Liver (tissue), 9 donors: ENCODE measurements around the gene NAV2. TPM values are rescaled to one million over a fixed set of nuclear protein-coding genes. Genes with fewer than 3 reads are reported as not detected.

Source experiments
- DNase-seq: peaks from one replicate; pipeline ENCODE4 v3.0.0-alpha.2; 2017; ENCODE audit warnings: low spot score
- H3K27ac ChIP-seq, 2 donors: one replicate each; pipeline ENCODE4 v1.7.0; 2013; ENCODE audit warnings: inconsistent platforms in 2 of 2, low read length in 2 of 2, control low read depth in 1 of 2, low read depth in 1 of 2, mild to moderate bottlenecking in 1 of 2
- H3K27me3 ChIP-seq, 4 donors: one replicate each; pipeline versions ENCODE4 v1.6.1 to v1.7.0; 2013; ENCODE audit warnings: low read length in 3 of 4, inconsistent platforms in 1 of 4, mild to moderate bottlenecking in 1 of 4, moderate library complexity in 1 of 4; ENCODE audit not compliant: control insufficient read depth in 4 of 4, insufficient read depth in 4 of 4
- H3K36me3 ChIP-seq, 4 donors: one replicate each; pipeline versions ENCODE4 v1.6.1 to v1.7.0; 2013; ENCODE audit warnings: low read length in 3 of 4, mild to moderate bottlenecking in 3 of 4, low read depth in 1 of 4, moderate library complexity in 1 of 4; ENCODE audit not compliant: control insufficient read depth in 4 of 4, insufficient read depth in 3 of 4
- H3K4me1 ChIP-seq, 4 donors: one replicate each; pipeline versions ENCODE4 v1.6.1 to v1.7.0; 2013; ENCODE audit warnings: low read length in 3 of 4, mild to moderate bottlenecking in 3 of 4, moderate library complexity in 1 of 4; ENCODE audit not compliant: control insufficient read depth in 4 of 4, insufficient read depth in 4 of 4
- H3K4me3 ChIP-seq, 3 donors: one replicate each; pipeline versions ENCODE4 v1.6.1 to v1.7.0; 2013; ENCODE audit warnings: low read length in 3 of 3, control low read depth in 1 of 3, low read depth in 1 of 3, mild to moderate bottlenecking in 1 of 3
- H3K9ac ChIP-seq, 2 donors: one replicate each; pipeline ENCODE4 v1.7.0; 2013; ENCODE audit warnings: low read length in 2 of 2, mild to moderate bottlenecking in 2 of 2, moderate library complexity in 2 of 2, control low read depth in 1 of 2, low read depth in 1 of 2
- H3K9me3 ChIP-seq, 4 donors: one replicate each; pipeline versions ENCODE4 v1.6.1 to v1.7.0; 2013; ENCODE audit warnings: low read length in 3 of 4; ENCODE audit not compliant: control insufficient read depth in 4 of 4
- EGR1 ChIP-seq, 2 donors: IDR thresholded peaks; 2 replicates each; pipeline ENCODE4 v1.6.1; 2016 to 2018; ENCODE audit warnings: antibody characterized with exemption in 2 of 2, low read depth in 2 of 2
- FOXA2 ChIP-seq: IDR thresholded peaks from 2 replicates; pipeline ENCODE4 v1.6.1; 2016; ENCODE audit warnings: antibody characterized with exemption
- GABPA ChIP-seq, 2 donors: IDR thresholded peaks in 1 of 2; conservative IDR thresholded peaks in 1 of 2; 2 replicates each; pipeline ENCODE4 v1.6.1; 2016; ENCODE audit warnings: antibody characterized with exemption in 2 of 2, mild to moderate bottlenecking in 1 of 2, moderate library complexity in 1 of 2
- HNF4A ChIP-seq, 2 donors: conservative IDR thresholded peaks; 2 replicates each; pipeline ENCODE4 v1.6.1; 2016; ENCODE audit warnings: antibody characterized with exemption in 2 of 2, mild to moderate bottlenecking in 2 of 2
- HNF4G ChIP-seq: IDR thresholded peaks from 2 replicates; pipeline ENCODE4 v1.6.1; 2016; ENCODE audit warnings: antibody characterized with exemption
- JUND ChIP-seq, 2 donors: IDR thresholded peaks; 2 replicates each; pipeline ENCODE4 v1.6.1; 2016; ENCODE audit warnings: antibody characterized with exemption in 2 of 2
- NR2F2 ChIP-seq: IDR thresholded peaks from 2 replicates; pipeline ENCODE4 v1.6.1; 2016; ENCODE audit warnings: antibody characterized with exemption
- RAD21 ChIP-seq, 2 donors: IDR thresholded peaks; 2 replicates each; pipeline ENCODE4 v1.6.1; 2016; ENCODE audit warnings: antibody characterized with exemption in 2 of 2, mild to moderate bottlenecking in 2 of 2
- RXRA ChIP-seq, 2 donors: IDR thresholded peaks; 2 replicates each; pipeline ENCODE4 v1.6.1; 2017 to 2018; ENCODE audit warnings: antibody characterized with exemption in 2 of 2, mild to moderate bottlenecking in 1 of 2
- SP1 ChIP-seq: IDR thresholded peaks from 2 replicates; pipeline ENCODE4 v1.6.1; 2018; ENCODE audit warnings: antibody characterized with exemption, mild to moderate bottlenecking
- TAF1 ChIP-seq: conservative IDR thresholded peaks from 2 replicates; pipeline ENCODE4 v1.6.1; 2016; ENCODE audit warnings: antibody characterized with exemption, mild to moderate bottlenecking
- YY1 ChIP-seq: IDR thresholded peaks from 2 replicates; pipeline ENCODE4 v1.6.1; 2016; ENCODE audit warnings: antibody characterized with exemption, mild to moderate bottlenecking
- WGBS: extraction: QIAGEN DNeasy Blood & Tissue Kit; methylation state at CpG from one replicate; pipeline ENCODE4 v1.1.7; 2013; 5-methylcytosine and 5-hydroxymethylcytosine counted together
- polyA plus RNA-seq, 2 donors: library from polyadenylated mRNA; stranded (reverse) in 1 of 2; unstranded in 1 of 2; fragments of 200-250 nt in 1 of 2; fragments of >200 nt in 1 of 2; fragmentation: Nextera tagmentation in 1 of 2; extraction: Ambion mirVana in 1 of 2; gene quantifications; one replicate each; pipeline versions ENCODE4 v1.2.1 to v1.2.3, GENCODE V29; 2013 to 2015
- total RNA-seq, 2 donors: library from RNA; depleted of rRNA; stranded (reverse); fragments of >200 nt; gene quantifications; one replicate each; pipeline ENCODE4 v1.2.3, GENCODE V29; 2014
- TF ChIP-seq, protein P1 (sequence below): IDR thresholded peaks from 2 replicates; pipeline ENCODE4 v1.6.1; 2016; ENCODE audit warnings: antibody characterized with exemption
- TF ChIP-seq, protein P2 (sequence below): IDR thresholded peaks from 2 replicates; pipeline ENCODE4 v1.6.1; 2016; ENCODE audit warnings: antibody characterized with exemption, mild to moderate bottlenecking
- TF ChIP-seq, protein P3 (sequence below): fragments of 150-350 bp; IDR thresholded peaks from 2 replicates; pipeline ENCODE4 v1.5.1; 2017; ENCODE audit warnings: improper control_type of control experiment, low read depth, low read length; ENCODE audit not compliant: missing input control
- TF ChIP-seq, protein P4 (sequence below): IDR thresholded peaks from 2 replicates; pipeline ENCODE4 v1.6.1; 2016; ENCODE audit warnings: antibody characterized with exemption
- TF ChIP-seq, protein P5 (sequence below): IDR thresholded peaks from 2 replicates; pipeline ENCODE4 v1.6.1; 2016; ENCODE audit warnings: antibody characterized with exemption
- donor health status: healthy.
- donor health status: healthy.
- donor health status: healthy.
- donor health status: healthy.
- donor health status: healthy.

The NAV2 gene
- total and polyA plus RNA-seq, 4 donors = 6.3 to 20.5 (median 11.6) TPM

DNA sequence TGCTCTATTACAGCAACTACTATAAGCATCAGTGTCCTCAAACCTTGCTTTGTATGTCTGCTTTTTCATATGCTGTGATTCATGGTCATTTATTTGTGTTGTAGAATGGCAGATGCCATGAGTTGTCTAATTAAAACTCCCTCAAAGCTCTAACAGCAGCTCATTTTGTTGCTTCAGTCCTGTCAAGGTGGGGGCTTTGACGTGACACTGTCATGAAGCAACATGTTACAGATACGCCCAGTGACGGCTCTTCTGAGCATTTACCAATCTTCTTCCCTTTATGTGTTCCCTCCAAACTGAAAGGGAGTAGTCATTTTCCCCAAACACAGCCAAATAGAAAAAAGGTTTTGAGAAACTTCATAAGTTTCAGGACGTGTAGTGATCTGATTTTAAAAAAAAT is 340.9 kb downstream of the NAV2 start:
- WGBS = 94% methylated on average over 4 of the region's 4 CpGs
- no peak overlapping the region for H3K27ac ChIP-seq
- H3K27me3 ChIP-seq = no peaks in the 10 kb centered on the region
- H3K9ac ChIP-seq = no peak overlapping the region
- H3K4me3 ChIP-seq = no peak overlapping the region
- no peaks in the 10 kb centered on the region for H3K9me3 ChIP-seq
- peaks cover 3 to 68% (median 55%) of the 10 kb centered on the region in 4 donors for H3K36me3 ChIP-seq
- no peaks in the 10 kb centered on the region for H3K4me1 ChIP-seq
- DNase-seq = no peak
- TF ChIP-seq, protein P1, sequence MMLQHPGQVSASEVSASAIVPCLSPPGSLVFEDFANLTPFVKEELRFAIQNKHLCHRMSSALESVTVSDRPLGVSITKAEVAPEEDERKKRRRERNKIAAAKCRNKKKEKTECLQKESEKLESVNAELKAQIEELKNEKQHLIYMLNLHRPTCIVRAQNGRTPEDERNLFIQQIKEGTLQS = no peak
- TF ChIP-seq JUND (IDR thresholded peaks at IDR 0.05) = no peak
- no peak for TF ChIP-seq RXRA (IDR thresholded peaks at IDR 0.05)
- no peak for TF ChIP-seq EGR1 (IDR thresholded peaks at IDR 0.05; ENCODE audit: low read depth in 2 of 2)
- no peak for TF ChIP-seq YY1

DNA sequence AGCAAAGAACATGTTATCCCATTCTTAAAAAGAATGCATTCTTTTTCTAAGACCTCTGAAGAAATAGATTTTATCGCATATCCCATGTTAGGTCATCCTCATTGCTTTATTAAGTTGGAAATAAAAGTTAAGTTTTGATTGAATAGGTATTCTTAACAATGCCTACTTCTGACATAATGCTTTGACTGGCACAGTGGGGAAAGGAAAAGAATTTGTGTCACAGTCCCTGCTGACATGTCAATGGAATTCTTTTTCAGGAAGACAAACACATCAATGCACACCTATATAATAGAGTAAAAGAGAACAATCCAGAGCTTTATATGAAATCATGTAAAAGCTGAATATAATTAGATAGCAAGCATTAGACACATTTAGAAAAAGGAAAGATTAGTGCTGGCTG is 341.9 kb downstream of the NAV2 start:
- 99% methylated on average over 1 of the region's 1 CpG for WGBS
- TF ChIP-seq, protein P2, sequence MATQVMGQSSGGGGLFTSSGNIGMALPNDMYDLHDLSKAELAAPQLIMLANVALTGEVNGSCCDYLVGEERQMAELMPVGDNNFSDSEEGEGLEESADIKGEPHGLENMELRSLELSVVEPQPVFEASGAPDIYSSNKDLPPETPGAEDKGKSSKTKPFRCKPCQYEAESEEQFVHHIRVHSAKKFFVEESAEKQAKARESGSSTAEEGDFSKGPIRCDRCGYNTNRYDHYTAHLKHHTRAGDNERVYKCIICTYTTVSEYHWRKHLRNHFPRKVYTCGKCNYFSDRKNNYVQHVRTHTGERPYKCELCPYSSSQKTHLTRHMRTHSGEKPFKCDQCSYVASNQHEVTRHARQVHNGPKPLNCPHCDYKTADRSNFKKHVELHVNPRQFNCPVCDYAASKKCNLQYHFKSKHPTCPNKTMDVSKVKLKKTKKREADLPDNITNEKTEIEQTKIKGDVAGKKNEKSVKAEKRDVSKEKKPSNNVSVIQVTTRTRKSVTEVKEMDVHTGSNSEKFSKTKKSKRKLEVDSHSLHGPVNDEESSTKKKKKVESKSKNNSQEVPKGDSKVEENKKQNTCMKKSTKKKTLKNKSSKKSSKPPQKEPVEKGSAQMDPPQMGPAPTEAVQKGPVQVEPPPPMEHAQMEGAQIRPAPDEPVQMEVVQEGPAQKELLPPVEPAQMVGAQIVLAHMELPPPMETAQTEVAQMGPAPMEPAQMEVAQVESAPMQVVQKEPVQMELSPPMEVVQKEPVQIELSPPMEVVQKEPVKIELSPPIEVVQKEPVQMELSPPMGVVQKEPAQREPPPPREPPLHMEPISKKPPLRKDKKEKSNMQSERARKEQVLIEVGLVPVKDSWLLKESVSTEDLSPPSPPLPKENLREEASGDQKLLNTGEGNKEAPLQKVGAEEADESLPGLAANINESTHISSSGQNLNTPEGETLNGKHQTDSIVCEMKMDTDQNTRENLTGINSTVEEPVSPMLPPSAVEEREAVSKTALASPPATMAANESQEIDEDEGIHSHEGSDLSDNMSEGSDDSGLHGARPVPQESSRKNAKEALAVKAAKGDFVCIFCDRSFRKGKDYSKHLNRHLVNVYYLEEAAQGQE = no peak
- TF ChIP-seq, protein P3, sequence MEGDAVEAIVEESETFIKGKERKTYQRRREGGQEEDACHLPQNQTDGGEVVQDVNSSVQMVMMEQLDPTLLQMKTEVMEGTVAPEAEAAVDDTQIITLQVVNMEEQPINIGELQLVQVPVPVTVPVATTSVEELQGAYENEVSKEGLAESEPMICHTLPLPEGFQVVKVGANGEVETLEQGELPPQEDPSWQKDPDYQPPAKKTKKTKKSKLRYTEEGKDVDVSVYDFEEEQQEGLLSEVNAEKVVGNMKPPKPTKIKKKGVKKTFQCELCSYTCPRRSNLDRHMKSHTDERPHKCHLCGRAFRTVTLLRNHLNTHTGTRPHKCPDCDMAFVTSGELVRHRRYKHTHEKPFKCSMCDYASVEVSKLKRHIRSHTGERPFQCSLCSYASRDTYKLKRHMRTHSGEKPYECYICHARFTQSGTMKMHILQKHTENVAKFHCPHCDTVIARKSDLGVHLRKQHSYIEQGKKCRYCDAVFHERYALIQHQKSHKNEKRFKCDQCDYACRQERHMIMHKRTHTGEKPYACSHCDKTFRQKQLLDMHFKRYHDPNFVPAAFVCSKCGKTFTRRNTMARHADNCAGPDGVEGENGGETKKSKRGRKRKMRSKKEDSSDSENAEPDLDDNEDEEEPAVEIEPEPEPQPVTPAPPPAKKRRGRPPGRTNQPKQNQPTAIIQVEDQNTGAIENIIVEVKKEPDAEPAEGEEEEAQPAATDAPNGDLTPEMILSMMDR = no peak
- TF ChIP-seq HNF4A (conservative IDR thresholded peaks at IDR 0.05) (no peak), RXRA (IDR thresholded peaks at IDR 0.05) (no peak), YY1 (no peak), EGR1 (IDR thresholded peaks at IDR 0.05; ENCODE audit: low read depth in 2 of 2) (no peak), FOXA2 (no peak), RAD21 (IDR thresholded peaks at IDR 0.05) (no peak), NR2F2 (no peak), JUND (IDR thresholded peaks at IDR 0.05) (no peak), GABPA (IDR thresholded peaks at IDR 0.05 in 1 of 2, conservative IDR thresholded peaks at IDR 0.05 in 1 of 2) (no peak), TAF1 (no peak), SP1 (no peak), HNF4G (no peak)
- TF ChIP-seq, protein P4, sequence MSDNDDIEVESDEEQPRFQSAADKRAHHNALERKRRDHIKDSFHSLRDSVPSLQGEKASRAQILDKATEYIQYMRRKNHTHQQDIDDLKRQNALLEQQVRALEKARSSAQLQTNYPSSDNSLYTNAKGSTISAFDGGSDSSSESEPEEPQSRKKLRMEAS = no peak
- TF ChIP-seq, protein P1 = no peak
- TF ChIP-seq, protein P5, sequence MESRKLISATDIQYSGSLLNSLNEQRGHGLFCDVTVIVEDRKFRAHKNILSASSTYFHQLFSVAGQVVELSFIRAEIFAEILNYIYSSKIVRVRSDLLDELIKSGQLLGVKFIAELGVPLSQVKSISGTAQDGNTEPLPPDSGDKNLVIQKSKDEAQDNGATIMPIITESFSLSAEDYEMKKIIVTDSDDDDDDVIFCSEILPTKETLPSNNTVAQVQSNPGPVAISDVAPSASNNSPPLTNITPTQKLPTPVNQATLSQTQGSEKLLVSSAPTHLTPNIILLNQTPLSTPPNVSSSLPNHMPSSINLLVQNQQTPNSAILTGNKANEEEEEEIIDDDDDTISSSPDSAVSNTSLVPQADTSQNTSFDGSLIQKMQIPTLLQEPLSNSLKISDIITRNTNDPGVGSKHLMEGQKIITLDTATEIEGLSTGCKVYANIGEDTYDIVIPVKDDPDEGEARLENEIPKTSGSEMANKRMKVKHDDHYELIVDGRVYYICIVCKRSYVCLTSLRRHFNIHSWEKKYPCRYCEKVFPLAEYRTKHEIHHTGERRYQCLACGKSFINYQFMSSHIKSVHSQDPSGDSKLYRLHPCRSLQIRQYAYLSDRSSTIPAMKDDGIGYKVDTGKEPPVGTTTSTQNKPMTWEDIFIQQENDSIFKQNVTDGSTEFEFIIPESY = no peak
- peaks cover 1 to 59% (median 51%) of the 10 kb centered on the region in 4 donors for H3K36me3 ChIP-seq

More for the DNA sequence above, 341.9 kb downstream of the NAV2 start:
- H3K4me3 ChIP-seq = no peak overlapping the region
- H3K27ac ChIP-seq = no peak overlapping the region
- H3K9ac ChIP-seq = no peak overlapping the region
- H3K27me3 ChIP-seq = no peaks in the 10 kb centered on the region
- peaks cover 0 to 5% (median 3%) of the 10 kb centered on the region in 4 donors for H3K4me1 ChIP-seq
- DNase-seq = no peak
- H3K9me3 ChIP-seq = no peaks in the 10 kb centered on the region
